COLO668 (cell line): ENCODE results near the gene FRMD1.

Experiments used
- DNase-seq: peaks from one replicate; lab custom pipeline; 2025; ENCODE audit not compliant: unreplicated experiment; lab: John Stamatoyannopoulos, UW

Gene FRMD1

GRCh38 chr6:168013250-168013915 is 65.6 kb downstream of the FRMD1 start:
- no peak for DNase-seq

GRCh38 chr6:168012431-168013249 is 66.4 kb downstream of the FRMD1 start:
- no peak for DNase-seq

- no peak for DNase-seq
Observed at GRCh38 chr6:168011291-168011690, 67.7 kb downstream of the FRMD1 start.

- no peak for DNase-seq
Observed at GRCh38 chr6:168009331-168009730, 69.7 kb downstream of the FRMD1 start.

- DNase-seq, result no peak
Observed at GRCh38 chr6:168007592-168008338, 71.2 kb downstream of the FRMD1 start.

GRCh38 chr6:168005796-168006195 is 73.2 kb downstream of the FRMD1 start:
- DNase-seq, result no peak

- no peak for DNase-seq
Observed at GRCh38 chr6:168004945-168005344, 74.1 kb downstream of the FRMD1 start.

GRCh38 chr6:168004023-168004422 is 75.0 kb downstream of the FRMD1 start:
- DNase-seq, result no peak
